ENCODE results near the gene ZDHHC1. TPM values are rescaled to one million over a fixed set of nuclear protein-coding genes. Genes with fewer than 3 reads are reported as not detected.

Gene ZDHHC1
- total and polyA plus RNA-seq, 5 experiments from 2014 or later, result 0.18 to 0.52 (median 0.28) TPM; not detected in 1

GRCh38 chr16:67349172-67349571 is 67.1 kb downstream of the ZDHHC1 start:
- peaks cover 0 to 5% (median 3%) of the 10 kb centered on the region in 5 donors for H3K27me3 Mint-ChIP-seq
- ATAC-seq (no peak), DNase-seq (peak in 2 of 10 donors; percentile 16 to 29)
- no peaks in the 10 kb centered on the region for H3K36me3 Mint-ChIP-seq
- H3K4me1 Mint-ChIP-seq, result no peaks in the 10 kb centered on the region
- no peak overlapping the region for H3K4me3 Mint-ChIP-seq
- H3K9me3 Mint-ChIP-seq, result no peaks in the 10 kb centered on the region
- no peak overlapping the region for H3K27ac Mint-ChIP-seq
- POLR2A ChIA-PET, result no interaction called here

GRCh38 chr16:67346341-67346740 is 69.9 kb downstream of the ZDHHC1 start:
- Mint-ChIP-seq H3K4me1 (no peaks in the 10 kb centered on the region), H3K9me3 (no peaks in the 10 kb centered on the region), H3K27me3 (peaks cover 0 to 7% (median 5%) of the 10 kb centered on the region in 5 donors), H3K4me3 (no peak overlapping the region), H3K27ac (no peak overlapping the region), H3K36me3 (no peaks in the 10 kb centered on the region)
- no peak for DNase-seq
- no peak for ATAC-seq
- POLR2A ChIA-PET, result no interaction called here

GRCh38 chr16:67345401-67345800 is 70.9 kb downstream of the ZDHHC1 start:
- no peak for ATAC-seq
- POLR2A ChIA-PET, result no interaction called here

More at GRCh38 chr16:67345401-67345800, 70.9 kb downstream of the ZDHHC1 start:
- H3K27ac Mint-ChIP-seq, result no peak overlapping the region
- peaks cover 0 to 7% (median 5%) of the 10 kb centered on the region in 5 donors for H3K27me3 Mint-ChIP-seq
- H3K4me1 Mint-ChIP-seq, result no peaks in the 10 kb centered on the region
- no peak for DNase-seq
- no peak overlapping the region for H3K4me3 Mint-ChIP-seq
- no peaks in the 10 kb centered on the region for H3K9me3 Mint-ChIP-seq
- no peaks in the 10 kb centered on the region for H3K36me3 Mint-ChIP-seq

Other genes starting within 250 kb of the ZDHHC1 start
- gene NOL3, start 245.9 kb downstream of the ZDHHC1 start, total RNA-seq, result 1 to 10 TPM in 1 of 2 experiments, under 1 TPM in 1; 0.70 to 1.6 TPM
- gene NOL3, start 245.9 kb downstream of the ZDHHC1 start, polyA plus RNA-seq, result not detected
- gene MATCAP1, start 232.5 kb downstream of the ZDHHC1 start, total RNA-seq, result 1 to 10 TPM; 4.2 to 7.5 TPM
- under 1 TPM; 0.28 to 0.98 (median 0.75) TPM for gene MATCAP1, start 232.5 kb downstream of the ZDHHC1 start, polyA plus RNA-seq
- not detected for gene EXOC3L1, start 226.3 kb downstream of the ZDHHC1 start, total RNA-seq
- under 1 TPM; 0.20 to 0.32 (median 0.31) TPM for gene EXOC3L1, start 226.3 kb downstream of the ZDHHC1 start, polyA plus RNA-seq
- 10 to 100 TPM; 86.3 to 87.1 TPM for gene E2F4, start 224.3 kb downstream of the ZDHHC1 start, total RNA-seq
- gene E2F4, start 224.3 kb downstream of the ZDHHC1 start, polyA plus RNA-seq, result 10 to 100 TPM; 40.7 to 67.8 (median 63.4) TPM
- gene ELMO3, start 217.3 kb downstream of the ZDHHC1 start, total RNA-seq, result 1 to 10 TPM; 5.0 to 5.6 TPM
- not detected for gene ELMO3, start 217.3 kb downstream of the ZDHHC1 start, polyA plus RNA-seq
- gene TMEM208, start 189.3 kb downstream of the ZDHHC1 start, total RNA-seq, result 10 to 100 TPM; 40.0 to 40.2 TPM
- 10 to 100 TPM; 65.3 to 88.4 (median 76.4) TPM for gene TMEM208, start 189.3 kb downstream of the ZDHHC1 start, polyA plus RNA-seq
- 10 to 100 TPM; 34.5 to 47.3 TPM for gene FHOD1, start 169.0 kb downstream of the ZDHHC1 start, total RNA-seq
- 1 to 10 TPM; 1.6 to 3.0 (median 2.3) TPM for gene FHOD1, start 169.0 kb downstream of the ZDHHC1 start, polyA plus RNA-seq
- gene SLC9A5, start 167.5 kb downstream of the ZDHHC1 start, total RNA-seq, result 1 to 10 TPM; 1.6 to 2.7 TPM
- gene SLC9A5, start 167.5 kb downstream of the ZDHHC1 start, polyA plus RNA-seq, result under 1 TPM; 0.04 to 0.20 (median 0.19) TPM
- 10 to 100 TPM; 39.1 to 41.0 TPM for gene PLEKHG4, start 136.9 kb downstream of the ZDHHC1 start, total RNA-seq
- 10 to 100 TPM in 1 of 3 donors, 1 to 10 TPM in 2; 7.9 to 11.7 (median 8.3) TPM for gene PLEKHG4, start 136.9 kb downstream of the ZDHHC1 start, polyA plus RNA-seq
- gene KCTD19, start 89.7 kb downstream of the ZDHHC1 start, total RNA-seq, result not detected
- gene KCTD19, start 89.7 kb downstream of the ZDHHC1 start, polyA plus RNA-seq, result under 1 TPM in 1 of 3 donors, not detected in 2; 0.03 TPM
- under 1 TPM in 1 of 2 experiments, not detected in 1; 0.49 TPM for gene LRRC36, start 89.7 kb downstream of the ZDHHC1 start, total RNA-seq
- not detected for gene LRRC36, start 89.7 kb downstream of the ZDHHC1 start, polyA plus RNA-seq
- not detected for gene TPPP3, start 23.0 kb downstream of the ZDHHC1 start, total RNA-seq
- gene TPPP3, start 23.0 kb downstream of the ZDHHC1 start, polyA plus RNA-seq, result not detected
- gene HSD11B2, start 14.6 kb upstream of the ZDHHC1 start, total RNA-seq, result not detected
- gene HSD11B2, start 14.6 kb upstream of the ZDHHC1 start, polyA plus RNA-seq, result not detected
- 10 to 100 TPM; 33.3 to 35.1 TPM for gene ATP6V0D1, start 64.7 kb upstream of the ZDHHC1 start, total RNA-seq
- gene ATP6V0D1, start 64.7 kb upstream of the ZDHHC1 start, polyA plus RNA-seq, result 10 to 100 TPM; 74.7 to 89.6 (median 77.5) TPM
- gene AGRP, start 67.1 kb upstream of the ZDHHC1 start, total RNA-seq, result not detected
- gene AGRP, start 67.1 kb upstream of the ZDHHC1 start, polyA plus RNA-seq, result not detected
- gene RIPOR1, start 112.4 kb upstream of the ZDHHC1 start, total RNA-seq, result 10 to 100 TPM; 50.1 to 57.2 TPM
- gene RIPOR1, start 112.4 kb upstream of the ZDHHC1 start, polyA plus RNA-seq, result 1 to 10 TPM; 1.5 to 3.0 (median 2.3) TPM
- gene CTCF, start 146.0 kb upstream of the ZDHHC1 start, total RNA-seq, result 10 to 100 TPM; 67.5 to 67.6 TPM
- gene CTCF, start 146.0 kb upstream of the ZDHHC1 start, polyA plus RNA-seq, result 10 to 100 TPM; 37.1 to 61.1 (median 51.9) TPM
- gene CARMIL2, start 228.7 kb upstream of the ZDHHC1 start, total RNA-seq, result 100 to 1,000 TPM; 184 to 189 TPM
- 10 to 100 TPM; 12.8 to 28.7 (median 13.3) TPM for gene CARMIL2, start 228.7 kb upstream of the ZDHHC1 start, polyA plus RNA-seq
- gene ACD, start 243.8 kb upstream of the ZDHHC1 start, total RNA-seq, result 10 to 100 TPM; 41.8 to 46.6 TPM
- gene ACD, start 243.8 kb upstream of the ZDHHC1 start, polyA plus RNA-seq, result 10 to 100 TPM; 24.6 to 38.1 (median 28.2) TPM
- 1 to 10 TPM; 4.3 to 6.0 TPM for gene PARD6A, start 244.5 kb upstream of the ZDHHC1 start, total RNA-seq
- gene PARD6A, start 244.5 kb upstream of the ZDHHC1 start, polyA plus RNA-seq, result 10 to 100 TPM; 10.6 to 13.3 (median 11.2) TPM

Data from naive thymus-derived CD8-positive, alpha-beta T cell (primary cell).